Karpas-422 (cell line): Measurements from ENCODE around the gene TAS2R40. TPM values are rescaled to one million over a fixed set of nuclear protein-coding genes. Genes with fewer than 3 reads are reported as not detected.

Experiments
- DNase-seq: peaks from one replicate; pipeline ENCODE4 v3.0.0-alpha.2; 2015
- H2AFZ ChIP-seq: fragments of 200-600 bp; sonication (generic); 2 replicates; pipeline ENCODE4 v1.6.1; 2014; ENCODE audit warnings: antibody characterized with exemption, low read length, mixed read lengths
- H3K27ac ChIP-seq: fragments of 200-600 bp; sonication (generic); 2 replicates; pipeline ENCODE4 v1.5.1; 2014; ENCODE audit warnings: mild to moderate bottlenecking, low read length, moderate library complexity
- H3K27me3 ChIP-seq: fragments of 200-600 bp; sonication (generic); 2 replicates; pipeline ENCODE4 v1.6.1; 2014; ENCODE audit warnings: low read length, mixed read lengths
- H3K36me3 ChIP-seq: fragments of 200-600 bp; sonication (generic); 2 replicates; pipeline ENCODE4 v1.6.1; 2014; ENCODE audit warnings: low read length, mixed read lengths; ENCODE audit not compliant: insufficient read depth
- H3K4me1 ChIP-seq: fragments of 200-600 bp; sonication (generic); 2 replicates; pipeline ENCODE4 v1.6.1; 2014; ENCODE audit warnings: mild to moderate bottlenecking, low read length, mixed read lengths
- H3K4me2 ChIP-seq: fragments of 200-600 bp; sonication (generic); 2 replicates; pipeline ENCODE4 v1.6.1; 2014; ENCODE audit warnings: low read length, low read depth, mild to moderate bottlenecking; ENCODE audit not compliant: poor library complexity, severe bottlenecking
- H3K4me3 ChIP-seq: fragments of 200-600 bp; sonication (generic); 2 replicates; pipeline ENCODE4 v1.5.1; 2014; ENCODE audit warnings: mild to moderate bottlenecking, antibody characterized with exemption, low read length, mixed read lengths
- H3K79me2 ChIP-seq: fragments of 200-600 bp; sonication (generic); 2 replicates; pipeline ENCODE4 v1.6.1; 2014; ENCODE audit warnings: mild to moderate bottlenecking, low read length, mixed read lengths
- H3K9ac ChIP-seq: fragments of 200-600 bp; sonication (generic); 2 replicates; pipeline ENCODE4 v1.6.0; 2014; ENCODE audit warnings: low read length
- H3K9me2 ChIP-seq: fragments of 200-600 bp; sonication (generic), shearing (Covaris generic); replicated peaks from 2 replicates; pipeline ENCODE4 v1.6.0; 2014; ENCODE audit warnings: mild to moderate bottlenecking, low read length, moderate library complexity; ENCODE audit not compliant: insufficient read depth
- H3K9me3 ChIP-seq: fragments of 300-700, 200-600 bp; sonication (generic); 2 replicates; pipeline ENCODE4 v1.6.1; 2014; ENCODE audit warnings: low read length, mixed read lengths
- H4K20me1 ChIP-seq: fragments of 200-600 bp; sonication (generic); 2 replicates; pipeline ENCODE4 v1.6.1; 2014; ENCODE audit warnings: mild to moderate bottlenecking, antibody characterized with exemption, low read length, low read depth; ENCODE audit not compliant: insufficient read depth
- total RNA-seq: library from RNA; depleted of rRNA; stranded (reverse); fragments of >200 nt; shearing (Covaris generic); gene quantifications from 2 replicates; pipeline ENCODE4 v1.2.3, GENCODE V29; 2014; ENCODE audit warnings: low replicate concordance

TAS2R40 gene
- total RNA-seq, 1 experiment from 2014 or later = not detected

DNA sequence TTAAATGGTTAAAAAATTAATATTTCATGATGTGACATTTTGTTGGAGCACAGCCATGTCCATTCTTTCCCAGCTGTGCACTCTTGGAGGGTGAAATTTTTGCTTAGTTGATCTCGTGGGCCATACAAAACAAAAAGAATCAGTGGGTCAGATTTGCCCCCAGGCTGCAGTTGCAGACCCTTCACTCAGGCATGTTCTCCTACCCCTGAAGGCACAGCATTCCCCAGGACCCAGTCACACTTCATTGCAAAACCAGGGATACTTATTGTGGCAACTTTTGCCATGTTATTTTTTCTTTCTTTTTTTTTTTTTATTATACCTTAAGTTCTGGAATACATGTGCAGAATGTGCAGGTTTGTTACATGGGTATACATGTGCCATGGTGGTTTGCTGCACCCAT lies 6.0 kb downstream of the TAS2R40 start:
- no peak overlapping the region for H3K9ac ChIP-seq
- no peaks in the 10 kb centered on the region for H3K27me3 ChIP-seq
- H3K79me2 ChIP-seq = no peaks in the 10 kb centered on the region
- H2AFZ ChIP-seq = no peak overlapping the region
- H3K4me1 ChIP-seq = peaks cover 11% of the 10 kb centered on the region
- no peak overlapping the region for H3K4me3 ChIP-seq
- H3K9me3 ChIP-seq = no peaks in the 10 kb centered on the region
- H3K36me3 ChIP-seq = no peaks in the 10 kb centered on the region
- no peaks in the 10 kb centered on the region for H3K9me2 ChIP-seq
- H3K4me2 ChIP-seq = no peak overlapping the region
- no peak for DNase-seq
- H4K20me1 ChIP-seq = no peaks in the 10 kb centered on the region
- no peak overlapping the region for H3K27ac ChIP-seq

GRCh38 chr7:143229054-143229790 lies 7.4 kb downstream of the TAS2R40 start:
- Histone ChIP-seq H3K27ac (no peak overlapping the region), H3K4me1 (peaks cover 11% of the 10 kb centered on the region), H3K4me2 (peak overlapping the region; percentile 20), H3K9me2 (no peaks in the 10 kb centered on the region), H2AFZ (no peak overlapping the region), H3K9me3 (no peaks in the 10 kb centered on the region), H3K36me3 (no peaks in the 10 kb centered on the region), H4K20me1 (no peaks in the 10 kb centered on the region), H3K4me3 (no peak overlapping the region), H3K79me2 (no peaks in the 10 kb centered on the region), H3K9ac (no peak overlapping the region), H3K27me3 (no peaks in the 10 kb centered on the region)
- DNase-seq = no peak

DNA sequence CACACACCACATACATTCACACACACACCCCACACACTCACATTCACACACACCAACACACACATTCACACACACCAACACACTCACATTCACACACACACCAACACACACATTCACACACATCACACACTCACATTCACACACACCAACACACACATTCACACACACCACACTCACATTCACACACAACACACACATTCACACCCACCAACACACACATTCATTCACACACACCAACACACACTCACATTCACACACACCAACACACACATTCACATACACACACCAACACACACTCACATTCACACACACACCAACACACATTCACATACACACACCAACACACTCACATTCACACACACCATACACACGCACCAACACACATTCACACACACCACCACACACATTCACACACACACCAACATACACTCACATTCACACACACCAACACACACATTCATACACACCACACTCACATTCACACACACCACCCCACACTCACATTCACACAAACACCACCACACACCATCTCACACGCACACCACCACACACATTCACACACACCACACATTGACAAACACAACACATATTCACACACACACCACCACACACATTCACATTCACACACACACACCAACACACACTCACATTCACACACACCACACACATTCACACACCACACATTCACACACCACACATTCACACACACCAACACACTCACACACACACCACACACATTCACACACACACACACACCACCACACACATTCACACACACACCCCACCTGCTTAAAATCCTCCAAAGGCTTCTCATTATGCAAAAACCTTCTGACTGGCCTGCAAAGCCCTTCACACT lies 9.0 kb downstream of the TAS2R40 start:
- no peaks in the 10 kb centered on the region for H4K20me1 ChIP-seq
- peaks cover 11% of the 10 kb centered on the region for H3K4me1 ChIP-seq
- H3K79me2 ChIP-seq = no peaks in the 10 kb centered on the region
- H3K9me2 ChIP-seq = no peaks in the 10 kb centered on the region
- H2AFZ ChIP-seq = no peak overlapping the region
- H3K27me3 ChIP-seq = no peaks in the 10 kb centered on the region
- H3K4me2 ChIP-seq = no peak overlapping the region
- peaks cover 4% of the 10 kb centered on the region; the same call in 1 of the 2 replicates for H3K9me3 ChIP-seq
- H3K36me3 ChIP-seq = no peaks in the 10 kb centered on the region
- no peak overlapping the region for H3K27ac ChIP-seq
- DNase-seq = no peak
- no peak overlapping the region for H3K9ac ChIP-seq
- no peak overlapping the region for H3K4me3 ChIP-seq

DNA sequence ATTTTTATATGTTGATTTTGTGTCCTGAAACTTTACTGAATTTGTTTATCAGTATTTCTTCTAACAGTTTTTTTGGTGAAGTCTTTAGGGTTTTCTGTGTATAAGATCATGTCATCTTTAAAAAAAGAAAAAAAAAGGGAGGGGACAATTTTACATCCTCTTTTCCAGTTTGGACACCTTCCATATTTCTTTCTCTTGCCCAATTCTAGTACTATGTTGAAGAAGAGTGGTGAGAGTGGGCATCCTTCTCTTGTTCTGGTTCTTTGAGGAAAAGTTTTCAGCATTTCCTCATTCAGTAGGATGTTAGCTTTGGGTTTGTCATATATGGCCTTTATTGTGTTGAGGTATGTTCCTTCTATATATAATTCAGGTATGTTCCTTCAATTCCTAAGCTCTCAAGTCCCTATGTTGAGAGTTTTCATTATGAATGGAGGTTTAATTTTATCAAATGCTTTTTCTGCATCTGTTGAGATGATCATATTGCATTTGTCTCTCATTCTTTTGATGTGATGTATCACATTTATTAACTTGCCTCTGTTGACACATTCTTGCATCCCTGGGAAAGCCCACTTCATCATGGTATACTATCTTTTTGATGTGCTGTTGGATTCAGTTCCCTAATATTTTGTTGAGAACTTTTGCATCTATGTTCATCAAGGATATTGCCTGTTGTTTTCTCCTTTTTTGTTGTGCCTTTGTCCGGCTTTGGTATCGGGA lies 12.1 kb downstream of the TAS2R40 start:
- Histone ChIP-seq H3K36me3 (no peaks in the 10 kb centered on the region), H2AFZ (no peak overlapping the region), H3K27me3 (peaks cover 4% of the 10 kb centered on the region; the same call in 1 of the 2 replicates), H3K9me3 (peaks cover 8% of the 10 kb centered on the region), H3K4me3 (no peak overlapping the region), H3K9ac (no peak overlapping the region), H3K4me2 (no peak overlapping the region), H4K20me1 (no peaks in the 10 kb centered on the region), H3K27ac (no peak overlapping the region), H3K9me2 (no peaks in the 10 kb centered on the region), H3K79me2 (no peaks in the 10 kb centered on the region), H3K4me1 (peaks cover 11% of the 10 kb centered on the region)
- no peak for DNase-seq

- Histone ChIP-seq H3K4me3 (no peak overlapping the region), H3K36me3 (no peaks in the 10 kb centered on the region), H3K9ac (no peak overlapping the region), H3K9me3 (peaks cover 8% of the 10 kb centered on the region), H3K79me2 (no peaks in the 10 kb centered on the region), H4K20me1 (no peaks in the 10 kb centered on the region), H3K4me2 (no peak overlapping the region), H3K27me3 (peaks cover 4% of the 10 kb centered on the region; the same call in 1 of the 2 replicates), H3K27ac (no peak overlapping the region), H3K9me2 (no peaks in the 10 kb centered on the region), H2AFZ (no peak overlapping the region), H3K4me1 (peaks cover 7% of the 10 kb centered on the region)
- DNase-seq = no peak
Measured at GRCh38 chr7:143234533-143234875, 12.7 kb downstream of the TAS2R40 start.

- Histone ChIP-seq H3K9ac (no peak overlapping the region), H3K27me3 (peaks cover 4% of the 10 kb centered on the region; the same call in 1 of the 2 replicates), H3K4me1 (no peaks in the 10 kb centered on the region), H3K4me2 (no peak overlapping the region), H3K9me3 (peaks cover 8% of the 10 kb centered on the region), H3K36me3 (no peaks in the 10 kb centered on the region), H3K27ac (no peak overlapping the region), H4K20me1 (no peaks in the 10 kb centered on the region), H3K4me3 (no peak overlapping the region), H3K9me2 (no peaks in the 10 kb centered on the region), H3K79me2 (no peaks in the 10 kb centered on the region), H2AFZ (no peak overlapping the region)
- no peak for DNase-seq
Measured at GRCh38 chr7:143235561-143235960, 13.7 kb downstream of the TAS2R40 start.

DNA sequence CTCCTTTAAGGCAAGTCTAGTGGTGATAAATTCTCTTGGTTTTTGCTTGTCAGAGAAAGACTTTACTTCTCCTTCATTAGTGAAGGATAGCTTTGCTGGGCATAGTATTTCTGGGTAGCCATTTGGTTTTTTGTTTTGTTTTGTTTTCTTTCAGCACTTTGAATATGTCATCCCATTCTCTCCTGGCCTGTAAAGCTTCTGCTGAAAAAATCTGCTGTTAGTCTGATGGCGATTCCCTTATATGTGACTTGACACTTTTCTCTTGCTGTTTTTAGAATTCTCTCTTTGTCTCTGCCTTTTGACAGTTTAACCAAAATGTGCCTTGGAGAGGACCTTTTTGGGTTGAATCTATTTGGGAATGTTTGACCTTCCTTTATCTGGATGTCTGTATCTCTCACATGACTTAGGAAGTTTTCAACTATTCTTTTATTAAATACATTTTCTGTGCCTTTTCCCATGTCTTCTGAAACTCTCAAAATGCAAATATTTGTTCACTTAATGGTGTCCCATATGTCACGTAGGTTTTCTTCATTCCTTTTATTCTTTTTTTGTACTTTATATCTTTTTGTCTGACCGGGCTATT lies 14.7 kb downstream of the TAS2R40 start:
- H3K4me3 ChIP-seq = no peak overlapping the region

More for the DNA sequence above, 14.7 kb downstream of the TAS2R40 start:
- no peak overlapping the region for H2AFZ ChIP-seq
- DNase-seq = no peak
- no peaks in the 10 kb centered on the region for H3K36me3 ChIP-seq
- H3K27me3 ChIP-seq = peaks cover 4% of the 10 kb centered on the region; the same call in 1 of the 2 replicates
- no peaks in the 10 kb centered on the region for H4K20me1 ChIP-seq
- H3K9me2 ChIP-seq = no peaks in the 10 kb centered on the region
- H3K4me2 ChIP-seq = no peak overlapping the region
- H3K9me3 ChIP-seq = peaks cover 8% of the 10 kb centered on the region
- H3K79me2 ChIP-seq = no peaks in the 10 kb centered on the region
- H3K9ac ChIP-seq = no peak overlapping the region
- no peaks in the 10 kb centered on the region for H3K4me1 ChIP-seq
- H3K27ac ChIP-seq = no peak overlapping the region
